GM19372 (cell line): ENCODE results near the gene MTMR10.
A peak's percentile ranks its signal among the peaks of the same experiment; 100 is the strongest.

Experiments used
- ATAC-seq: cut with Tn5 transposase; IDR thresholded peaks from one replicate; pipeline ENCODE4 v1.9.1; 2021; ENCODE audit warnings: mild to moderate bottlenecking, low read depth, moderate library complexity; ENCODE audit not compliant: unreplicated experiment

Gene MTMR10

DNA sequence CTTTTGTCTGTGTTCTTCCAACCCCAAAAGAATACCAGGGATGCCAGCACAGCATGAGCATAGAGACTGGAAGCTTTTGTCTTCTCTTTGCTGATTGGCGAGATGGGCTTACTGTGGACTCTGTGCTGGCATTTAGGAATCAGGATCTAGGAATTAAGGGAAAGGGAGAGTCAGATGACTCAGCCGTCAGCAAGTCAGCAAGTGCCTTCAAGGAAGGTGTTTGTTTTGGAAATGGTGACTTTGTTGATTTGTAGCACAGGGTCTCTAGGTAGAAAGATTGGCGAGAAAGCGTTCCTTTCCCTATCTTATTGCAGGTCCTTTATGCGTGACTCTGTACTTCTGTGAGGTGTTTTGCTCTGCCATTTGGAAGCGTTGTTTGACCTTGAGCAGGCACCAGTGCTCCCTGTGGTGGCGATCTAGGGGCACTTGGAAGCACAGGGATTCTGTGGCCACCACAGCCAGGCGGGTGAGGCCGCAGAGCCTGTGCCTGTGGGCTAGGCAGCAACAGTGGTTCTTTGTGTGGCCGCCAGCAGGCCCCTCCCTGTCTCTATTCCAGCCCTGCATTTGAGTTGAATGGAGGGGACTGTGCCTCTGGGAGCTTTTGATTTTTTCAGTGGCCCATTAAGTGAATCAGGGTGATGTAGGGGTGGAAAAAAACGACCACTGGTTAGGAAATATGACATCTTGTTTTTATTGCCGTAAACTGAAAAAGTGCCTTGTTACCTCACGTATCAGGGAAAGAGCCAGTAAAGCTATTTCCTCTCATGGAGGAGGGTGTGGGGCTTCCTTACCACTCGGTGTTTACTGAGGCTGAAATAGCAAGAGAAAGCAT is 68.7 kb downstream of the MTMR10 start:
- no peak for ATAC-seq

DNA sequence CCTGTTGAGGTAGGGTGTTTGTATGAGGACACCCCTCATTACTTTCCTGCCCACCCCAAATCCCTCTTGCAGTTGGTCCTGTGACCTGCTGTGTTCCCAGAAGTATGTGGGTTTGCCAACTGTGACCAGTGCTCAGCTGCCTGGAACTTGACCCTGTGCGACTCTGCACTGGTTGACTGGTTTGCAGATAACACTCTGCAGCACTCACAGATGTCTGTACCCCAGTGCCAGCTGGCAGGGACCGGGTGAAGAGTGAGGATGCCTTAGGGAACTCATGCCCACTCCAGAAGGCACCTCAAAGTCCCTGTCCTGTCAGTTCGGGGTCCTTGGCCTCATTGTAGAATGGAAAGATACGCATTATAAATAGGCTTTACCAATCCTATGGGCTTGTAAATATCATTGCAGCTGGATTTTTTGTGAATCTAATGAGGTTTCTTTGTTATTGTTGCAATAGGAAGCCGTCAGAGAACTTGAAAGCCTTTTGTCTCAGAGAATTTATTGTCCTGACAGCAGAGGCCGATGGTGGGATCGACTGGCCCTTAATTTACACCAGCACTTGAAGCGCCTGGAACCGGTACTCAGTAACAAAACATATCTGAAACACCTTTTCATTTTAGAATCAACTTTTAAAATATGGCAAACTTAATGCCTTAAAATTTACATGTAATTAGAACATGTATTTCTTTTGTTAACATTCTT is 69.5 kb downstream of the MTMR10 start:
- no peak for ATAC-seq

DNA sequence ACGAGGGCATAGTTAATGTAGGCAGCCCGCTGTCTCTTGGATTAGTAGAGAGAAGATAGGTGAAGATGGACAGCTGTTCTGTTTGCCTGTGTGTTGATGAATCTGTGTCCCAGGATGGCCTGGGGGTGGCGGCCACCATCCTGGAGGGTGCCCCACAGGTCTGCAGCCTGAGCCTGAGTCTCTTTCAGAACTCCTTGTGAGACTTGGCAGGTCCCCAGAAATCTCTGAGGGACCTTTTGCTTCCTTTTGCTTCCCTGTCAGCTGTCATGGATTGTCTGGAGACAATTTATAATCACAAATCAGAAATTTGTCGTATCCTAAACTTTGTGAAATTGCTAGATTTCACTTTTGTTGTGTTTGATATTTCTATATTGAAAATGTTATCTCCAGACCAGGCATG is 70.3 kb downstream of the MTMR10 start:
- no peak for ATAC-seq

DNA sequence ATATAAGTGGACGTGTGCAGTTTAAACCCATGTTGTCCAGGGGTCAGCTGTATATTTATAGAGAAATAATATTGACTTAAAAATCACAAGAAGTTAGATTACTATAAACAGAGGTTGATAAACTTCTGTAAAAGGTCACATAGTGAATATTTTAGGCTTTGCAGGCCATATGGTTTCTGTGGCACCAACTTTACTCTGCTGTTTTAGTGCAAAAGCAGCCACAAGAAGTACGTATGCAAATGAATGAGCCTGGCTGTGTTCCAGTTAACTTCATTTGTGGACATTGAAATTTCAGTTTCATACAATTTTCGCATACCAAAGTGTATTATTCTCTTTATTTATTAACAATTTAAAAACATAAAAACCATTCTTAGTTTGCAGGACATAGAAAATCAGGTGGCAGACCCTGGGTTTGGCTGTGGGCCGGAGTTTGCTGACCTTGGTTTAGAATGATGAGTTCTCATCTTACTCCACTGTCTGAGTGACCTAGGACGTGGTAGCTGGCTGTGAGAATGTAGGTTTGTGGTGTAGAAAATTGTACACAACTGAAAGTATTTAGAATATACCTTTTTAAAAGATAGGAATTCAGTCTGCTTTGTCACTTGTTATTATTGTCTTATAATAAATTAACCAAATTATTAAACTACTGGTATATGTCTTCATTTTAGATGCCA is 71.4 kb downstream of the MTMR10 start:
- no peak for ATAC-seq

DNA sequence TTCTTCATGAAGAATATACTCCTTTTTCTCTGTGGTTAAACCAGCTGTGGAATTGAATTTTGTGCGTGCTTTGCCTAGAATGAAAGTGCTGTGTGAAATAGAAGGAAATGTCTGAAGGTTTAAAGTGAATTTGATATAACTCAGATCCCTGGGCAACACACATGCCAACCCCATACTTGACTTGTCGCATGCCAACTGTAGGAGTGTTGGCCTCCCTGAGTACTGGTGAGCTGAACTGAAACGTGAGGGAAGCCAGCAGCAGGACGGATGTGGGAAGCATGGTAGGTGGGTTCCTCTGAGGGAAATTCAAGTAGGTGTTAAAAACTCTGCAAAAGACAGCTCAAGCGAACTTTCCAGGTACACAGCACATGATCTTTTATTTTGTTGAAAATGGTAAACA is 73.1 kb downstream of the MTMR10 start:
- no peak for ATAC-seq

DNA sequence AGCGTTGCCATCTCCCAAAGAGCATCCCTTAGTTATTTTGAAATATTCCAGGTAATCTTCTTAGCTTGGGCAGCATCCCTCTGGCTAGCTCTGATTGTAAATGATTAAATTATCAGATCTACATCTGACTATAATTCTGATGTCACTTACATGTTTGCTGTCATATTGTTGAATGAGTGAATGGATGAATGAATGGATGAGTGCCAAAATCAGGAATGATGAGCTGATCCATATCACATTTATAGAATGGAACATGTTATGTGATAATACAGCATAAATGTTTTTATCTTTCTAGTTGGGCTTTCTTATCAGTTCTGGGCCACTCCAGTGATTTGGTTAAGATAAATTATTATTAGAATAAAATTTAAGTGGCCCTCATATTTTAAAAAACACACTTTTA is 73.8 kb downstream of the MTMR10 start:
- ATAC-seq: no peak

DNA sequence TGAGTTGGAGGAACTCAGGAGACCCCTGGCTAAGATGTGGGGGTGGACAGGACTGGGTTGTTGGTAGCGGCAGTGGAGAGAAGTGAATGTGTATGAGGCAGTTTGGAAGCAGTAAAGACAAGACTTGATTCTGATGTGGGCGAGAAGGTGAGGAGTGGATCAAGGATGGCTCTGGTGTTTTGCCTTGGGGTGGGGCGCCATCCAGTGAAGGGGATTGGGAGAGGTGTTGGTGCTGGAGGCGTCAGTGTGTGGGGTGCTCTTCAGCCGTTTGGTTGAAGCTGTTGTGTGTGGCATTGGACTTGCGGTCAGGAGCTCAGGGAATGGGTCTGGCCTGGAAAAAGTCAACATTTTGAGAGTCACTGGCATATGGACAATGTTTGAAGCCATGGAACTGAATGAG is 74.4 kb downstream of the MTMR10 start:
- no peak for ATAC-seq

DNA sequence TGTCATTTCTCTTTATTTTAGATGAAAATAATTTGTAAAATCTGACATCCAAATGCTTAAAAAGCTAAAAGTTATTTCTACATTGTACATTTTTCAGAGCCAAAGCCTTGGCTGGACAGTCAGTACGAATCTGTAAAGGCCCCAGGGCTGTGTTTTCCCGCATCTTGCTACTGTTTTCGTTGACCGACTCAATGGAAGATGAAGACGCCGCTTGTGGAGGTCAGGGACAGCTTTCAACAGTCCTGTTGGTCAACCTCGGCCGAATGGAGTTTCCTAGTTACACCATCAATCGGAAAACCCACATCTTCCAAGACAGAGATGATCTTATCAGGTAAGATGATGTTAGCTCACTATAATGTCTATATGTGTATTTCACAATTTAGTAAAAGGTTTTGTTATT is 77.7 kb downstream of the MTMR10 start:
- no peak for ATAC-seq

DNA sequence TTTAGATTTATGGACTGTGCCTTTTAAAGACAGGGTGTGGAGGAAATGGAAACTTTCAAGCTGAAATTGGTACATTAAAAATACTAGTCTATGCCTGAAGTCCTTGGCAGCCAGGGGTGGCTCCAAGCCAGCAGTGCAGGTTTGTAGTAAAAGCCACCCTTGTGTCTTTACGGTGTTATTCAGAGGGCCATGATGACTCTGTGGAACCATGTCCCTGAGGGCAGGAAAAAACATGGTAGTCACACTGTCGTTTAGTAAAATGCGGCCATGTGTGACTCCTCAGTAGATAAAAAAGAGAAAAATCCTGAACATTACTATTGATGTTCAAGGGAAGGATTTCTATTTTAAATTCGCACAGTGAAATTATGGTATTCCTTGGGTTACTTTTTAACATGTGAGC is 85.1 kb downstream of the MTMR10 start:
- ATAC-seq: no peak

DNA sequence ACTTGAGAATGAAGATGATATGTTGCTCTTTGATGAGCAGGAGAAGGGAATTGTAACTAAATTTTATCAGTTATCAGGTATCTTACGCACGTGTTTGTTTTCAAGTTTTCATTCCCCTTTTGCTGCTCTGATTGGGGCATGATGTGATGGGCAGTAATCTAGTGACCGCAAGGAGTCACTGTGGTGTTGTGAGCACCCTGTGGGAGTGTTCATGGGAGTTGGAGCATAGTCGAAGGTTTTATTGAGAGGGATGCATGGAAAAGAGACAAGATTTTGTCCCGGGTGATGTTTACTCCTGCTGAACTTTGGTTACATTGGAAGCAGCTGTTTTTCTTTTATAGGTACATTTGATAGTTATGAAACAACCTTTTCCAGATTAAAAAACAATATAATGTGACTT is 85.6 kb downstream of the MTMR10 start:
- ATAC-seq: no peak

DNA sequence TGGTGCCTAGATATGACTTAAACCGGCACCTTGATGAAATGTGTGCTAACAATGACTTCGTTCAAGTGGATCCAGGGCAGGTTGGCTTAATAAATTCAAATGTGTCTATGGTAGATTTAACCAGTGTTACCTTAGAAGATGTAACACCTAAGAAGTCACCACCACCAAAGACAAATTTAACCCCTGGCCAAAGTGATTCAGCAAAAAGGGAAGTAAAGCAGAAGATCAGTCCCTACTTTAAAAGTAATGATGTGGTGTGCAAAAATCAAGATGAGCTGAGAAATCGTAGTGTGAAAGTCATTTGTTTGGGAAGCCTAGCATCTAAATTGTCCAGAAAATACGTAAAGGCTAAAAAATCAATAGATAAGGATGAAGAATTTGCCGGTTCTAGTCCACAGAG is 86.6 kb downstream of the MTMR10 start:
- ATAC-seq: no peak

DNA sequence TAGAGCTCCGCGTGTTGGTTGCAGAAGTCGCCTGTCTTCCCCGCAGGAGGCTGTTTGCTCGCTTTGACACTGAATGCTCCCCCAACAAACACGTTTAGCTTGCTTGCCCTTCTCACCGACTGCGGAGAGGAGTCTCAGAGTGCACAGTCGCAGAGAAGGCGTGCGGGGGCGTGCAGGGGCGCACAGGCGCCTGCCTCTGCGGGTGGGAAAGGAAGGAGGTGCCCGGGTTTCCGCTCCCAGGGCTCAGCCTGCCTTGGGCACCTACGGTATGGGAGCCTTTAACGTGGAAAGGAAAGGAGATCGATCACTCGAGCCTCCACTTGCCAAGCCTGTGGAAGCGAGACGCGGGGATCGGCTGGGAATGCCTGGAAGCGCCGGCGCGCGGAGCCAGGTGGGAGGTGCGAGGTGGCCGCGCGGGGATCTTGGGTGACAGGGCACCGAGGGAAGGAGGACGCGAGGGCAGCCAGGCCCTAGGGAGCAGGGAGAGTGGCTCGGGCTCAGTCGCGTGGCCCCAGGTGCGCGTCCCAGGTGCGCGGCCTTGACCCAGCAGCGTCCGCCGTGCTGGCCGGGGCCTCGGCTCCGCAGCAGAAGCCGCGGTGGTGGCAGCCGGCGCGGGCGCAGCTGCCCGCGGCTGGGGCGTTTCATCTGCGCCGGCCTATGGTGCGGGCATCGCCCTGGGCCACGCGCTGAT is 87.8 kb downstream of the MTMR10 start, which contains the start of gene FAN1:
Gene FAN1, plus strand, starts transcription at position 419 of the 691 bp plus-strand sequence. CDS start 749 bp downstream, outside the sequence.
- peak; percentile 82 for ATAC-seq

DNA sequence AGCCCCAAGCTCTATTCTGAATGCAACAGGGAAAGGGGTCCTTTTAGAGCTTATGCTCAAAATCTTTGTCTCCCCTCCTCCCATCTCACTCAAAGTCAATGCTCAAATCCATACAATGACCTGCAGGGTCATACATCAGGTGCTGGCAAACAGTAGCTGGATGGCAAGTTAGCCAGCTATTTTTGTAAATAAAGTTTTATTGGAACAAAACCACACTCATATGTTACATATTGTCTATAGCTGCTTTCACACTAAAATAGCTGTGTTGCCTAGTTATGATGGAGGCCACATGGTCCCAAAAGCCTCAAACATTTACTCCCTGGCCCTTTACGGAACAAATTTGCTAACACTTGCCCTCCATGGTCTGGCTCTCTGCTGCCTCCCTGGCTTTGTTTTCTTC is 89.5 kb downstream of the MTMR10 start:
- ATAC-seq: no peak

DNA sequence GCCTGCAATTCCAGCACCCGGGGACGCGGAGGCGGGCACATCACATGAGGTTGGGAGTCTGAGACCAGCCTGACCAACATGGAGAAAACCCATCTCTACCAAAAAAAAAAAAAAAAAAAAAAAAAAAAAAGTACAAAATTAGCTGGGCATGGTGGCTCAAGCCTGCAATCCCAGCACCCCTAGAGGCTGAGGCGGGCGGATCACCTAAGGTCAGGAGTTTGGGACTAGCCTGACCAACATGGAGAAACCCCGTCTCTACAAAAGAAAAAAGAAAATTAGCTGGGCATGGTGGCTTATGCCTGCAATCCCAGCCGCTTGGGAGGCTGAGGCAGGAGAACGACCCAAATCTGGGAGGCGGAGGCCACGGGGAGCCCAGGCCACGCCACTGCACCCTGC is 95.2 kb downstream of the MTMR10 start:
- ATAC-seq: no peak

DNA sequence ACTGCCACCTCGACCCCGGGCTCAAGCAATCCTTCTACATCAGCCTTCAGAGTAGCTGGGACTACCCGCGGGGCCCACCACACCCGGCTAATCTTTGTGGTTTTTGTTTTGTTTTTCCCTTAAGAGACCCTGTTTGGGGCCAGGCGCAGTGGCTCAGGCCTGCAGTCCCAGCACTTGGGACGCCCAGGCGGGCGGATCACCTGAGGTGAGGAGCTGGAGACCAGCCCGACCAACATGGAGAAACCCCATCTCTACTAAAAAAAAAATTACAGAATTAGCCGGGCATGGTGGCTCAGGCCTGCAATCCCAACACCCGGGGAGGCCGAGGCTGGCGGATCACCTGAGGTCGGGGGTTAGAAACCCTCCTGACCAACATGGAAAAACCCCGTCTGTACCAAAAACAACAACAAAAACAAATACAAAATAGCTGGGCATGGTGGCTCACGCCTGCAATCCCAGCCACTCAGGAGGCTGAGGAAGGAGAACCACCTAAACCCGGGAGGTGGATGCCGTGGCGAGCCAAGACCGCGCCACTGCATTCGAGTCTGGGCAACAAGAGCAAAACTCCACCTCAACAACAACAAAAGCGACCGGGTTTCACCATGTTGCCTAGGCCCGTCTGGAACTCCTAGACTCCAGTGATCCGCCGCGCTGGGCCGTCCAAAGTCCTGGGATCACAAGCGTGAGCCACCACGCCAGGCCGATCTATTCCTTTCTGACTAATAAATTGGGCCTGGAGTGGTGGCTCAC is 95.8 kb downstream of the MTMR10 start:
- ATAC-seq: no peak

DNA sequence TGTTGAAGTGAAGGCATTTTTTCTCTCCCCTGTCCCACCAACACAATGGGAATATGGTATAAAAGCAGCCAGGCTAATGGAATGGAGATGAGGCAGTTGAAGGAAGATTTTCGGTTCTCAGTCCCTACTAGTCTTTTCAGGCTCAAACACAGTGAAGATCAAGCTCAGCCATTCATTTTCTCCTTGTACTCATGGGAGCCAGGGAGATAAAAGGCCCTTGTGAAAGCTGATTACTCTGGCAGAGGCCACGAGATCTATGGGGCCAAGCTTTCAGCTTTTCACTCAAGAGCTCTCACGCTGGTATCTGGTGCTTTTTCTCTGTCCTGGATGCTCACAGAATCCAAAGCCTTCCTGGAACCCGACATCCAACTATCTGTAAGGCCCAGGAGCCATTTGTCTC is 102.2 kb downstream of the MTMR10 start:
- no peak for ATAC-seq
